SK-N-SH (cell line): ENCODE data around the gene FBXO45. TPM values are rescaled to one million over a fixed set of nuclear protein-coding genes. Genes with fewer than 3 reads are reported as not detected.
"Not testable (repeated sequence)": the region's sequence is repeated elsewhere in the genome, so short reads cannot be mapped to it uniquely, and the experiment has no call there.

ENCODE experiments used
- CTCF ChIA-PET: fragments of 300-600, 350-600 bp; formaldehyde crosslinking; extraction: SDS; loops from one replicate; lab custom pipeline; 2021; lab: Yijun Ruan, JAX
- POLR2A ChIA-PET: fragments of 350-600 bp; sonication (Branson Sonifier 250); formaldehyde crosslinking; extraction: SDS; loops from one replicate; lab custom pipeline; 2020; ENCODE audit warnings: antibody characterized with exemption, inconsistent platforms; lab: Yijun Ruan, JAX
- DNase-seq: peaks from one replicate; pipeline ENCODE4 v3.0.0; 2012
- H2AFZ ChIP-seq: fragments of 200-600 bp; sonication (generic); 2 replicates; pipeline ENCODE4 v1.8.1; 2016; ENCODE audit warnings: antibody characterized with exemption, mild to moderate bottlenecking, low read depth
- H3F3A ChIP-seq: fragments of 200-600 bp; sonication (generic); replicated peaks from 2 replicates; pipeline ENCODE3; 2016; ENCODE audit warnings: antibody characterized with exemption, mild to moderate bottlenecking; ENCODE audit not compliant: insufficient read depth
- H3K27ac ChIP-seq, 2 experiments: fragments of 200-500 bp in 1 of 2; fragments of 200-600 bp in 1 of 2; sonication (Bioruptor generic) in 1 of 2; sonication (generic), shearing (Covaris generic) in 1 of 2; 2 replicates each; pipeline versions ENCODE4 v1.5.1 to v1.6.1; 2014 to 2016; ENCODE audit warnings: low read depth in 2 of 2, inconsistent platforms in 1 of 2, low read length in 1 of 2, mild to moderate bottlenecking in 1 of 2, mixed read lengths in 1 of 2
- H3K27me3 ChIP-seq: fragments of 200-600 bp; sonication (generic), shearing (Covaris generic); 2 replicates; pipeline ENCODE4 v1.6.1; 2016; ENCODE audit warnings: mixed run types; ENCODE audit not compliant: insufficient read depth
- H3K36me3 ChIP-seq, 2 experiments: fragments of 200-500 bp in 1 of 2; fragments of 200-600 bp in 1 of 2; sonication (Bioruptor generic) in 1 of 2; sonication (generic) in 1 of 2; replicated peaks in 1 of 2; 2 replicates each; pipeline versions ENCODE3 to v1.5.1; 2014 to 2016; ENCODE audit warnings: low read length in 1 of 2, mild to moderate bottlenecking in 1 of 2; ENCODE audit not compliant: insufficient read depth in 2 of 2, control insufficient read depth in 1 of 2
- H3K4me1 ChIP-seq, 2 experiments: fragments of 200-500 bp in 1 of 2; fragments of 200-600 bp in 1 of 2; sonication (Bioruptor generic) in 1 of 2; sonication (generic), shearing (Covaris generic) in 1 of 2; 2 replicates each; pipeline versions ENCODE4 v1.5.1 to v1.6.1; 2014 to 2016; ENCODE audit warnings: low read depth in 1 of 2, low read length in 1 of 2, mixed run types in 1 of 2; ENCODE audit not compliant: insufficient read depth in 2 of 2, control insufficient read depth in 1 of 2
- H3K4me2 ChIP-seq: fragments of 200-600 bp; sonication (generic), shearing (Covaris generic); 2 replicates; pipeline ENCODE4 v1.6.1; 2017; ENCODE audit warnings: mixed run types
- H3K4me3 ChIP-seq, 2 experiments: fragments of 200-500 bp in 1 of 2; fragments of 200-600 bp in 1 of 2; sonication (Bioruptor generic) in 1 of 2; sonication (generic), shearing (Covaris generic) in 1 of 2; 2 replicates each; pipeline versions ENCODE4 v1.5.1 to v1.8.1; 2014 to 2016; ENCODE audit warnings: low read depth in 2 of 2, inconsistent platforms in 1 of 2, low read length in 1 of 2, mild to moderate bottlenecking in 1 of 2, mixed read lengths in 1 of 2, moderate library complexity in 1 of 2
- H3K79me2 ChIP-seq: fragments of 200-600 bp; sonication (generic); 2 replicates; pipeline ENCODE4 v1.8.1; 2017; ENCODE audit warnings: mild to moderate bottlenecking; ENCODE audit not compliant: insufficient read depth
- H3K9ac ChIP-seq: fragments of 200-600 bp; sonication (generic); 2 replicates; pipeline ENCODE4 v1.6.1; 2017; ENCODE audit warnings: mixed run types
- H3K9me2 ChIP-seq: fragments of 200-600 bp; sonication (generic); 2 replicates; pipeline ENCODE4 v1.6.1; 2017; ENCODE audit warnings: mixed run types
- H3K9me3 ChIP-seq: fragments of 200-600 bp; sonication (generic); 2 replicates; pipeline ENCODE4 v1.6.1; 2017; ENCODE audit warnings: mixed run types, mild to moderate bottlenecking, moderate library complexity
- H4K20me1 ChIP-seq: fragments of 200-600 bp; sonication (generic); 2 replicates; pipeline ENCODE4 v1.6.1; 2017; ENCODE audit warnings: mild to moderate bottlenecking, mixed run types; ENCODE audit not compliant: insufficient read depth
- ELF1 ChIP-seq: IDR thresholded peaks from 2 replicates; pipeline ENCODE4 v1.4.0; 2012
- EP300 ChIP-seq, 2 experiments: IDR thresholded peaks; 2 replicates each; pipeline versions ENCODE4 v1.4.0 to v1.6.1; 2012; ENCODE audit warnings: borderline replicate concordance in 1 of 2, low read depth in 1 of 2, low read length in 1 of 2
- EZH2phosphoT487 ChIP-seq: fragments of 200-600 bp; sonication (generic); IDR thresholded peaks from 2 replicates; pipeline ENCODE4 v1.6.1; 2017; ENCODE audit warnings: low read depth, mixed run types, mild to moderate bottlenecking, antibody characterized with exemption, moderate library complexity, borderline replicate concordance
- FOXJ3 ChIP-seq: sonication (generic); formaldehyde crosslinking; IDR thresholded peaks from 2 replicates; pipeline ENCODE4 v1.5.1; 2020; ENCODE audit warnings: mild to moderate bottlenecking, missing genetic modification reagents
- GABPA ChIP-seq: IDR thresholded peaks from 2 replicates; pipeline ENCODE4 v1.4.0; 2012; ENCODE audit warnings: low read depth, mild to moderate bottlenecking
- GATA2 ChIP-seq: sonication (generic); formaldehyde crosslinking; IDR thresholded peaks from 2 replicates; pipeline ENCODE4 v1.5.0; 2020; ENCODE audit warnings: mild to moderate bottlenecking, missing genetic modification reagents
- JUND ChIP-seq: IDR thresholded peaks from 2 replicates; pipeline ENCODE4 v1.4.0; 2012
- MAX ChIP-seq: IDR thresholded peaks from 2 replicates; pipeline ENCODE4 v1.4.0; 2012; ENCODE audit warnings: low read depth
- NFIC ChIP-seq: IDR thresholded peaks from 2 replicates; pipeline ENCODE4 v1.4.0; 2012; ENCODE audit warnings: borderline replicate concordance
- NRF1 ChIP-seq: IDR thresholded peaks from 2 replicates; pipeline ENCODE4 v1.6.1; 2012; ENCODE audit warnings: low read depth, mild to moderate bottlenecking, low read length
- POLR2AphosphoS5 ChIP-seq: IDR thresholded peaks from 2 replicates; pipeline ENCODE4 v1.6.1; 2012; ENCODE audit warnings: low read depth, low read length
- RAD21 ChIP-seq: IDR thresholded peaks from 2 replicates; pipeline ENCODE4 v1.6.1; 2012; ENCODE audit warnings: mild to moderate bottlenecking, low read length
- RCOR1 ChIP-seq: fragments of 150-350 bp; IDR thresholded peaks from 2 replicates; pipeline ENCODE4 v1.6.1; 2017; ENCODE audit warnings: antibody characterized with exemption, low read length
- RXRA ChIP-seq: IDR thresholded peaks from 2 replicates; pipeline ENCODE4 v1.4.0; 2012; ENCODE audit warnings: low read depth, mild to moderate bottlenecking, borderline replicate concordance
- TAF1 ChIP-seq: IDR thresholded peaks from 2 replicates; pipeline ENCODE4 v1.6.1; 2012; ENCODE audit warnings: low read depth, mild to moderate bottlenecking, low read length, moderate library complexity, borderline replicate concordance
- TCF12 ChIP-seq: IDR thresholded peaks from 2 replicates; pipeline ENCODE4 v1.4.0; 2012
- TEAD4 ChIP-seq: IDR thresholded peaks from 2 replicates; pipeline ENCODE4 v1.4.0; 2012; ENCODE audit warnings: mild to moderate bottlenecking, borderline replicate concordance; ENCODE audit not compliant: insufficient read depth
- USF2 ChIP-seq: fragments of 150-350 bp; IDR thresholded peaks from 2 replicates; pipeline ENCODE4 v1.6.1; 2017; ENCODE audit warnings: antibody characterized with exemption, low read length, low read depth, borderline replicate concordance
- WGBS: methylation state at CpG from one replicate; pipeline ENCODE4 v1.1.6; 2017; ENCODE audit warnings: low lambda C conversion rate; 5-methylcytosine and 5-hydroxymethylcytosine counted together
- polyA plus RNA-seq, 3 experiments: library from polyadenylated mRNA; depleted of rRNA; stranded (reverse); fragments of >200 nt; gene quantifications; 2 replicates each; pipeline ENCODE4 v1.2.3, GENCODE V29; 2012

FBXO45 gene
- polyA plus RNA-seq, 1 of the 3 experiments (the other 2 are of a cell fraction) = 3.2 TPM

- Histone ChIP-seq H3K9ac (no peak overlapping the region), H2AFZ (no peak overlapping the region), H3K4me2 (no peak overlapping the region), H4K20me1 (no peaks in the 10 kb centered on the region), H3K36me3 (no peaks in the 10 kb centered on the region), H3K27ac (no peak overlapping the region), H3K4me1 (no peaks in the 10 kb centered on the region), H3K9me2 (no peaks in the 10 kb centered on the region), H3K9me3 (no peaks in the 10 kb centered on the region), H3K27me3 (no peaks in the 10 kb centered on the region), H3F3A (no peaks in the 10 kb centered on the region), H3K4me3 (no peak overlapping the region), H3K79me2 (no peaks in the 10 kb centered on the region)
- WGBS = 83% methylated on average over 2 of the region's 2 CpGs
- no peak for TF ChIP-seq TEAD4
- TF ChIP-seq NRF1 = no peak
- TF ChIP-seq USF2 = no peak
- TF ChIP-seq JUND = no peak
- TF ChIP-seq GATA2 = no peak
- no peak for TF ChIP-seq FOXJ3 (CRISPR knock-in tag)
- TF ChIP-seq POLR2AphosphoS5 = no peak
- no peak for TF ChIP-seq MAX
- no peak for TF ChIP-seq GABPA
- no peak for TF ChIP-seq RAD21
- TF ChIP-seq EZH2phosphoT487 = no peak
- no peak for TF ChIP-seq RXRA
- no peak for TF ChIP-seq ELF1
- TF ChIP-seq EP300 (IDR thresholded peaks at IDR 0.05; ENCODE audit: borderline replicate concordance in 1 of 2, low read depth in 1 of 2, low read length in 1 of 2) = no peak
- TF ChIP-seq NFIC = no peak
- TF ChIP-seq RCOR1 = no peak
- no peak for TF ChIP-seq TCF12
- TF ChIP-seq TAF1 = no peak
- POLR2A ChIA-PET = no interaction called here
- no peak for DNase-seq
- CTCF ChIA-PET = interaction anchor here (1.4 kb wide), 1 partner anchor 18 kb away, joined by 5 read pairs; no protein-coding TSS in a partner anchor
These were observed 21.4 kb upstream of the FBXO45 start for GRCh38 chr3:196547067-196547466.

- H3K9ac ChIP-seq, H3K4me3 ChIP-seq, H3F3A ChIP-seq, H3K27ac ChIP-seq, POLR2A ChIA-PET, H4K20me1 ChIP-seq, H3K79me2 ChIP-seq, H3K9me3 ChIP-seq, H3K9me2 ChIP-seq, DNase-seq, H2AFZ ChIP-seq, H3K4me2 ChIP-seq, H3K4me1 ChIP-seq, H3K27me3 ChIP-seq: not testable (repeated sequence)
- no CpG with 5 or more reads among the region's 1 CpG for WGBS
- CTCF ChIA-PET = interaction anchor here (2.0 kb wide), 1 partner anchor 20 kb away, joined by 8 read pairs; no protein-coding TSS in a partner anchor
- peaks cover 0 to 10% of the 10 kb centered on the region in 2 experiments for H3K36me3 ChIP-seq
These were observed 19.1 kb upstream of the FBXO45 start for GRCh38 chr3:196549312-196549711.

GRCh38 chr3:196550172-196550571, 18.3 kb upstream of the FBXO45 start:
- H3K9me3 ChIP-seq, H3K4me2 ChIP-seq, H3F3A ChIP-seq, POLR2A ChIA-PET, H3K9ac ChIP-seq, H2AFZ ChIP-seq, H3K4me1 ChIP-seq, H3K79me2 ChIP-seq, H3K4me3 ChIP-seq, DNase-seq, H3K9me2 ChIP-seq, H4K20me1 ChIP-seq, H3K27me3 ChIP-seq, H3K27ac ChIP-seq: not testable (repeated sequence)
- H3K36me3 ChIP-seq = peaks cover 0 to 11% of the 10 kb centered on the region in 2 experiments
- CTCF ChIA-PET = interaction anchor here (2.0 kb wide), 1 partner anchor 21 kb away, joined by 8 read pairs; no protein-coding TSS in a partner anchor
- WGBS = 65% methylated on average over 3 of the region's 3 CpGs
